Stimulated activated CD4-positive, alpha-beta T cell treated with anti-CD3 and anti-CD28 coated beads, Interleukin-1b, Interleukin-23, amount 100 ng/mL, for 1 hour (primary cell): ENCODE results near the gene DCLRE1B.

Experiments used
- DNase-seq, 2 donors: peaks; one replicate each; pipeline ENCODE4 v3.0.0-alpha.2; 2020; ENCODE audit warnings: low read depth in 2 of 2

Gene DCLRE1B

GRCh38 chr1:113904674-113905434 is at the start of gene DCLRE1B, which contains the start of gene AP4B1:
DCLRE1B (plus strand) TSS chr1:113905326; CDS start chr1:113905587, 261 bp downstream.
AP4B1 (minus strand) TSS chr1:113904799; CDS start chr1:113904717, 82 bp downstream.
- DNase-seq: peak; percentile 87 to 93

- no peak for DNase-seq
Measured at GRCh38 chr1:113855630-113856400, 49.3 kb upstream of the DCLRE1B start.

- no peak for DNase-seq
Measured at GRCh38 chr1:113856401-113856790, 48.7 kb upstream of the DCLRE1B start.

GRCh38 chr1:113857776-113858175 is 47.4 kb upstream of the DCLRE1B start:
- no peak for DNase-seq

GRCh38 chr1:113858418-113858817 is 46.7 kb upstream of the DCLRE1B start:
- DNase-seq: no peak

GRCh38 chr1:113858982-113859381 is 46.1 kb upstream of the DCLRE1B start:
- DNase-seq: no peak

GRCh38 chr1:113859478-113860175 is 45.5 kb upstream of the DCLRE1B start:
- DNase-seq: no peak

- no peak for DNase-seq
Measured at GRCh38 chr1:113860891-113861290, 44.2 kb upstream of the DCLRE1B start.

GRCh38 chr1:113861641-113862040 is 43.5 kb upstream of the DCLRE1B start:
- DNase-seq: no peak

GRCh38 chr1:113868387-113869083 is 36.6 kb upstream of the DCLRE1B start:
- DNase-seq: no peak

GRCh38 chr1:113870778-113871177 is 34.3 kb upstream of the DCLRE1B start:
- no peak for DNase-seq

- peak; percentile 40 to 60 for DNase-seq
Measured at GRCh38 chr1:113871597-113872113, 33.5 kb upstream of the DCLRE1B start, which contains the start of gene PTPN22. PTPN22 (minus strand) TSS chr1:113871712.

- no peak for DNase-seq
Measured at GRCh38 chr1:113872219-113872935, 32.7 kb upstream of the DCLRE1B start.

- no peak for DNase-seq
Measured at GRCh38 chr1:113874012-113874879, 30.9 kb upstream of the DCLRE1B start.

GRCh38 chr1:113875714-113876113 is 29.4 kb upstream of the DCLRE1B start:
- DNase-seq: no peak

GRCh38 chr1:113876176-113876575 is 28.9 kb upstream of the DCLRE1B start:
- no peak for DNase-seq

- no peak for DNase-seq
Measured at GRCh38 chr1:113879739-113880038, 25.4 kb upstream of the DCLRE1B start.

- DNase-seq: no peak
Measured at GRCh38 chr1:113881661-113882060, 23.5 kb upstream of the DCLRE1B start.

- no peak for DNase-seq
Measured at GRCh38 chr1:113886417-113887401, 18.4 kb upstream of the DCLRE1B start.
